CD14-positive monocyte (primary cell): ENCODE measurements around the gene PRIM2. TPM values are rescaled to one million over a fixed set of nuclear protein-coding genes. Genes with fewer than 3 reads are reported as not detected.
"Not testable (repeated sequence)": the region's sequence is repeated elsewhere in the genome, so short reads cannot be mapped to it uniquely, and the experiment has no call there.

Experiments
- DNase-seq, 3 donors: peaks; one replicate each; pipeline ENCODE4 v3.0.0-alpha.2; 2011 to 2022
- H2AFZ ChIP-seq: 2 replicates; pipeline ENCODE4 v1.6.0; 2012; ENCODE audit warnings: mild to moderate bottlenecking, low read depth, low read length, inconsistent platforms; ENCODE audit not compliant: insufficient read depth, poor library complexity, severe bottlenecking
- H3K27ac ChIP-seq, 2 donors: 1 replicate in 1 of 2; 2 replicates in 1 of 2; pipeline ENCODE4 v1.5.1; 2012 to 2013; ENCODE audit warnings: low read length in 2 of 2, control low read depth in 1 of 2, inconsistent platforms in 1 of 2, low read depth in 1 of 2, mild to moderate bottlenecking in 1 of 2
- H3K27me3 ChIP-seq, 2 donors: one replicate each; pipeline versions ENCODE4 v1.6.0 to v1.6.1; 2011 to 2013; ENCODE audit warnings: low read length in 2 of 2; ENCODE audit not compliant: control insufficient read depth in 2 of 2, insufficient read depth in 2 of 2
- H3K36me3 ChIP-seq, 2 donors: replicated peaks in 1 of 2; 1 replicate in 1 of 2; 2 replicates in 1 of 2; pipeline versions ENCODE4 v1.5.1 to v1.6.1; 2012 to 2013; ENCODE audit warnings: low read length in 2 of 2, control low read depth in 1 of 2, inconsistent platforms in 1 of 2, mild to moderate bottlenecking in 1 of 2; ENCODE audit not compliant: insufficient read depth in 2 of 2, control insufficient read depth in 1 of 2
- H3K4me1 ChIP-seq, 2 donors: 1 replicate in 1 of 2; 2 replicates in 1 of 2; pipeline versions ENCODE4 v1.5.1 to v1.6.1; 2012 to 2013; ENCODE audit warnings: low read length in 2 of 2, control low read depth in 1 of 2, inconsistent platforms in 1 of 2, mild to moderate bottlenecking in 1 of 2, moderate library complexity in 1 of 2; ENCODE audit not compliant: insufficient read depth in 2 of 2, control insufficient read depth in 1 of 2
- H3K4me2 ChIP-seq: replicated peaks from 2 replicates; pipeline ENCODE3; 2012; ENCODE audit warnings: low read length, moderate library complexity, mild to moderate bottlenecking; ENCODE audit not compliant: poor library complexity, severe bottlenecking; ENCODE audit errors: extremely low read depth
- H3K4me3 ChIP-seq, 3 experiments: fragments of 200-600 bp in 1 of 3; sonication (generic) in 1 of 3; replicated peaks in 1 of 3; 1 replicate in 2 of 3; 2 replicates in 1 of 3; pipeline ENCODE4 v1.5.1; 2011 to 2013; ENCODE audit warnings: low read length in 3 of 3, mild to moderate bottlenecking in 3 of 3, control low read depth in 2 of 3, low read depth in 2 of 3, inconsistent platforms in 1 of 3, moderate library complexity in 1 of 3
- H3K79me2 ChIP-seq: 2 replicates; pipeline ENCODE4 v1.6.0; 2012; ENCODE audit warnings: mild to moderate bottlenecking, control low read depth, inconsistent platforms, low read length, moderate library complexity; ENCODE audit not compliant: insufficient read depth
- H3K9ac ChIP-seq: 2 replicates; pipeline ENCODE4 v1.6.0; 2017; ENCODE audit warnings: low read length, mild to moderate bottlenecking; ENCODE audit not compliant: insufficient read depth, poor library complexity, severe bottlenecking
- H3K9me3 ChIP-seq, 2 donors: replicated peaks in 1 of 2; 1 replicate in 1 of 2; 2 replicates in 1 of 2; pipeline versions ENCODE4 v1.5.1 to v1.6.1; 2012 to 2013; ENCODE audit warnings: low read length in 2 of 2, control low read depth in 1 of 2; ENCODE audit not compliant: control insufficient read depth in 1 of 2, insufficient read depth in 1 of 2
- H4K20me1 ChIP-seq: 2 replicates; pipeline ENCODE4 v1.6.0; 2012; ENCODE audit warnings: mild to moderate bottlenecking, low read length, control low read depth, moderate library complexity; ENCODE audit not compliant: insufficient read depth
- H3K27ac Mint-ChIP-seq, 7 donors: one replicate each; pipeline ENCODE4 v1.8.0; 2020; ENCODE audit warnings: mild to moderate bottlenecking in 7 of 7, mixed read lengths in 7 of 7, moderate library complexity in 6 of 7, inconsistent platforms in 2 of 7
- H3K27me3 Mint-ChIP-seq, 3 donors: one replicate each; pipeline ENCODE4 v1.8.0; 2021 to 2022; ENCODE audit warnings: low read depth in 3 of 3, mild to moderate bottlenecking in 3 of 3, mixed read lengths in 3 of 3, moderate library complexity in 3 of 3, inconsistent platforms in 1 of 3
- H3K36me3 Mint-ChIP-seq, 2 donors: one replicate each; pipeline ENCODE4 v1.8.0; 2020; ENCODE audit warnings: mixed read lengths in 2 of 2, inconsistent platforms in 1 of 2, mild to moderate bottlenecking in 1 of 2
- H3K4me1 Mint-ChIP-seq: one replicate; pipeline ENCODE4 v1.8.0; 2020; ENCODE audit warnings: mild to moderate bottlenecking, mixed read lengths
- H3K4me3 Mint-ChIP-seq, 2 donors: one replicate each; pipeline ENCODE4 v1.8.0; 2020; ENCODE audit warnings: mild to moderate bottlenecking in 2 of 2, mixed read lengths in 2 of 2, moderate library complexity in 1 of 2
- H3K9me3 Mint-ChIP-seq, 7 donors: one replicate each; pipeline ENCODE4 v1.8.0; 2020 to 2022; ENCODE audit warnings: mixed read lengths in 7 of 7, mild to moderate bottlenecking in 6 of 7, moderate library complexity in 6 of 7, inconsistent platforms in 2 of 7
- WGBS: methylation state at CpG from one replicate; pipeline ENCODE4 v1.1.5; 2013; ENCODE audit warnings: missing lambda C conversion rate; ENCODE audit not compliant: insufficient coverage; 5-methylcytosine and 5-hydroxymethylcytosine counted together
- intact Hi-C, 2 donors: fragments of 100-400 bp; cut with micrococcal nuclease; formaldehyde crosslinking; loops; one replicate each; pipeline versions ENCODE4 v1.15.0 to v1.15.1; 2023
- polyA plus RNA-seq, 3 donors: library from polyadenylated mRNA; depleted of rRNA in 1 of 3; unstranded in 2 of 3; stranded (reverse) in 1 of 3; fragments of 300-500 nt in 2 of 3; fragments of >200 nt in 1 of 3; fragmentation: Illumina TruSeq in 2 of 3; gene quantifications; 1 replicate in 2 of 3; 2 replicates in 1 of 3; pipeline ENCODE4 v1.2.3, GENCODE V29; 2012 to 2021

Gene PRIM2
- polyA plus RNA-seq, 3 donors, result 2.8 to 5.1 (median 4.2) TPM

- H4K20me1 ChIP-seq, H2AFZ ChIP-seq, intact Hi-C loops, H3K36me3 ChIP-seq, H3K4me3 Mint-ChIP-seq, DNase-seq, H3K4me2 ChIP-seq, H3K27ac Mint-ChIP-seq, H3K4me1 ChIP-seq, H3K4me3 ChIP-seq, H3K4me1 Mint-ChIP-seq, H3K27ac ChIP-seq, H3K9ac ChIP-seq, H3K9me3 Mint-ChIP-seq, H3K79me2 ChIP-seq, H3K36me3 Mint-ChIP-seq, H3K27me3 Mint-ChIP-seq, H3K27me3 ChIP-seq, H3K9me3 ChIP-seq: not testable (repeated sequence)
These were observed 124.7 kb downstream of the PRIM2 start for GRCh38 chr6:57442133-57442532.

- intact Hi-C loops, DNase-seq, H4K20me1 ChIP-seq, H3K27me3 ChIP-seq, H2AFZ ChIP-seq, H3K27ac Mint-ChIP-seq, H3K79me2 ChIP-seq, H3K4me3 ChIP-seq, H3K9me3 Mint-ChIP-seq, H3K9ac ChIP-seq, H3K4me1 ChIP-seq, H3K9me3 ChIP-seq, H3K36me3 Mint-ChIP-seq, H3K36me3 ChIP-seq, H3K4me3 Mint-ChIP-seq, H3K27me3 Mint-ChIP-seq, H3K27ac ChIP-seq, H3K4me2 ChIP-seq, H3K4me1 Mint-ChIP-seq: not testable (repeated sequence)
- no CpG with 5 or more reads among the region's 2 CpGs for WGBS
These were observed 125.8 kb downstream of the PRIM2 start for GRCh38 chr6:57443181-57443580.

GRCh38 chr6:57444787-57445186 lies 127.4 kb downstream of the PRIM2 start:
- H3K9me3 ChIP-seq, DNase-seq, H3K27me3 Mint-ChIP-seq, H3K4me1 ChIP-seq, H3K27ac ChIP-seq, H3K4me3 Mint-ChIP-seq, H3K4me1 Mint-ChIP-seq, H3K9ac ChIP-seq, H2AFZ ChIP-seq, H3K4me3 ChIP-seq, intact Hi-C loops, H3K27ac Mint-ChIP-seq, H3K27me3 ChIP-seq, H3K79me2 ChIP-seq, H3K36me3 ChIP-seq, H3K4me2 ChIP-seq, H4K20me1 ChIP-seq, H3K9me3 Mint-ChIP-seq: not testable (repeated sequence)
- peaks cover 3 to 11% of the 10 kb centered on the region in 2 donors for H3K36me3 Mint-ChIP-seq
- WGBS, result no CpG with 5 or more reads among the region's 1 CpG

GRCh38 chr6:57445379-57445778 lies 127.9 kb downstream of the PRIM2 start:
- H4K20me1 ChIP-seq, H3K9me3 Mint-ChIP-seq, H3K27me3 ChIP-seq, DNase-seq, H3K27ac Mint-ChIP-seq, H3K79me2 ChIP-seq, H3K4me3 ChIP-seq, intact Hi-C loops, H3K4me1 Mint-ChIP-seq, H3K4me1 ChIP-seq, H2AFZ ChIP-seq, H3K27me3 Mint-ChIP-seq, H3K4me3 Mint-ChIP-seq, H3K27ac ChIP-seq, H3K4me2 ChIP-seq, H3K9me3 ChIP-seq, H3K36me3 ChIP-seq, H3K9ac ChIP-seq: not testable (repeated sequence)
- peaks cover 3 to 11% of the 10 kb centered on the region in 2 donors for H3K36me3 Mint-ChIP-seq
